Fibroblast of skin of left biceps (primary cell): ENCODE results near the gene ITIH5.
"Not testable (repeated sequence)": the region's sequence is repeated elsewhere in the genome, so short reads cannot be mapped to it uniquely, and the experiment has no call there.

Experiments
- DNase-seq, 2 experiments: peaks; one replicate each; pipeline ENCODE4 v3.0.0-alpha.2; 2013; ENCODE audit warnings: low read depth in 2 of 2

The ITIH5 gene

GRCh38 chr10:7666253-7667023 lies at the start of gene ITIH5:
Gene ITIH5, minus strand, starts transcription at chr10:7666966. Its CDS starts 74 bp downstream, at chr10:7666892.
- DNase-seq = no peak

- DNase-seq = no peak
Observed at GRCh38 chr10:7715515-7715914, 48.7 kb upstream of the ITIH5 start.

GRCh38 chr10:7711075-7711474 lies 44.3 kb upstream of the ITIH5 start:
- DNase-seq = not testable (repeated sequence)

GRCh38 chr10:7710446-7710845 lies 43.7 kb upstream of the ITIH5 start:
- DNase-seq = no peak

GRCh38 chr10:7708832-7709231 lies 42.1 kb upstream of the ITIH5 start:
- no peak for DNase-seq

- no peak for DNase-seq
Observed at GRCh38 chr10:7707858-7708622, 41.3 kb upstream of the ITIH5 start.

GRCh38 chr10:7707102-7707501 lies 40.3 kb upstream of the ITIH5 start:
- DNase-seq = no peak

- DNase-seq = no peak
Observed at GRCh38 chr10:7706534-7707073, 39.8 kb upstream of the ITIH5 start.

- no peak for DNase-seq
Observed at GRCh38 chr10:7705341-7705740, 38.6 kb upstream of the ITIH5 start.

GRCh38 chr10:7704071-7705016 lies 37.6 kb upstream of the ITIH5 start:
- no peak for DNase-seq

GRCh38 chr10:7703140-7703539 lies 36.4 kb upstream of the ITIH5 start, which contains the start of gene ITIH2:
Gene ITIH2, plus strand, starts transcription at chr10:7703316. Its CDS starts 119 bp downstream, at chr10:7703435.
- DNase-seq = no peak

- no peak for DNase-seq
Observed at GRCh38 chr10:7702288-7702812, 35.6 kb upstream of the ITIH5 start.

- DNase-seq = no peak
Observed at GRCh38 chr10:7701158-7701742, 34.5 kb upstream of the ITIH5 start.

- DNase-seq = no peak
Observed at GRCh38 chr10:7700577-7701125, 33.9 kb upstream of the ITIH5 start.

GRCh38 chr10:7697426-7697825 lies 30.7 kb upstream of the ITIH5 start:
- no peak for DNase-seq

GRCh38 chr10:7696545-7696944 lies 29.8 kb upstream of the ITIH5 start:
- no peak for DNase-seq

GRCh38 chr10:7693194-7693593 lies 26.4 kb upstream of the ITIH5 start:
- DNase-seq = not testable (repeated sequence)

- DNase-seq = not testable (repeated sequence)
Observed at GRCh38 chr10:7692368-7692767, 25.6 kb upstream of the ITIH5 start.

GRCh38 chr10:7690885-7691597 lies 24.3 kb upstream of the ITIH5 start:
- DNase-seq = not testable (repeated sequence)

GRCh38 chr10:7689591-7689990 lies 22.8 kb upstream of the ITIH5 start:
- no peak for DNase-seq
